ENCODE data around the gene DHRS4. TPM values are rescaled to one million over a fixed set of nuclear protein-coding genes. Genes with fewer than 3 reads are reported as not detected.

The DHRS4 gene
- total and polyA plus RNA-seq, 2 donors from 2014 or later, result 23.4 to 247 TPM

DNA sequence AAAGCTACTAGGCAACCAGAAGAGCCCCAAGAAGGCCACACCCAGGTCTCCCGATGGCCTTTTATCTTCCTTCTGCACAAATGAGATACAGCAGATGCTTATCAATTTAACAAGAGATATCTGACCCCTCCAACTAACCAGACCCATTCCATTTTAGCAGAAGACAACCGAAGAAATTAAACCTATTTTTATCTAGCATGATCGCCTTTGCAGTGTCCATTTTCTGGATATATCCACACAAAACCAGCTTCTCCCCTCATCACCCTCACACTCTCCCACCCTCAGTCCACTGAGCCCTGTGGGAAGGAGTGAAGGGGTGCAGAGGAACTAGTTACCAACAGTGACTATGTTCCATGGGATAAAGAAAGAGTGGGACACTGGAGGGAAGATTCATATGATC is 20.9 kb upstream of the DHRS4 start:
- no peak for DNase-seq
- H3K27me3 ChIP-seq (ENCODE audit: control insufficient read depth, insufficient read depth, low read length), result no peaks in the 10 kb centered on the region
- H3K9ac ChIP-seq (ENCODE audit: low read length in 3 of 3), result no peak overlapping the region
- no peak for FAIRE-seq
- TF ChIP-seq, protein P1, sequence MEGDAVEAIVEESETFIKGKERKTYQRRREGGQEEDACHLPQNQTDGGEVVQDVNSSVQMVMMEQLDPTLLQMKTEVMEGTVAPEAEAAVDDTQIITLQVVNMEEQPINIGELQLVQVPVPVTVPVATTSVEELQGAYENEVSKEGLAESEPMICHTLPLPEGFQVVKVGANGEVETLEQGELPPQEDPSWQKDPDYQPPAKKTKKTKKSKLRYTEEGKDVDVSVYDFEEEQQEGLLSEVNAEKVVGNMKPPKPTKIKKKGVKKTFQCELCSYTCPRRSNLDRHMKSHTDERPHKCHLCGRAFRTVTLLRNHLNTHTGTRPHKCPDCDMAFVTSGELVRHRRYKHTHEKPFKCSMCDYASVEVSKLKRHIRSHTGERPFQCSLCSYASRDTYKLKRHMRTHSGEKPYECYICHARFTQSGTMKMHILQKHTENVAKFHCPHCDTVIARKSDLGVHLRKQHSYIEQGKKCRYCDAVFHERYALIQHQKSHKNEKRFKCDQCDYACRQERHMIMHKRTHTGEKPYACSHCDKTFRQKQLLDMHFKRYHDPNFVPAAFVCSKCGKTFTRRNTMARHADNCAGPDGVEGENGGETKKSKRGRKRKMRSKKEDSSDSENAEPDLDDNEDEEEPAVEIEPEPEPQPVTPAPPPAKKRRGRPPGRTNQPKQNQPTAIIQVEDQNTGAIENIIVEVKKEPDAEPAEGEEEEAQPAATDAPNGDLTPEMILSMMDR (IDR thresholded peaks at IDR 0.05; ENCODE audit: borderline replicate concordance, extremely low read depth, insufficient read depth), result no peak
- peak overlapping the region; percentile 3 to 82 for H3K27ac ChIP-seq (ENCODE audit: low read depth in 2 of 2, low read length in 2 of 2)
- no peaks in the 10 kb centered on the region for H3K9me3 ChIP-seq (ENCODE audit: control insufficient read depth in 2 of 3, insufficient read depth in 1 of 3, low read length in 3 of 3)
- H3K4me1 ChIP-seq (ENCODE audit: control insufficient read depth in 2 of 3, insufficient read depth in 2 of 3, low read depth in 1 of 3, low read length in 3 of 3), result peaks cover 16 to 41% (median 16%) of the 10 kb centered on the region in 3 donors
- intact Hi-C loops (cut with DNase I), result loop anchor here (10.0 kb wide), 1 partner anchor 298 kb away; the partner anchor contains the start of gene DHRS2
- H3K4me3 ChIP-seq (ENCODE audit: low read length in 3 of 3), result no peak overlapping the region
- no peaks in the 10 kb centered on the region for H3K36me3 ChIP-seq (ENCODE audit: control insufficient read depth in 2 of 3, insufficient read depth in 3 of 3, low read length in 3 of 3)

DNA sequence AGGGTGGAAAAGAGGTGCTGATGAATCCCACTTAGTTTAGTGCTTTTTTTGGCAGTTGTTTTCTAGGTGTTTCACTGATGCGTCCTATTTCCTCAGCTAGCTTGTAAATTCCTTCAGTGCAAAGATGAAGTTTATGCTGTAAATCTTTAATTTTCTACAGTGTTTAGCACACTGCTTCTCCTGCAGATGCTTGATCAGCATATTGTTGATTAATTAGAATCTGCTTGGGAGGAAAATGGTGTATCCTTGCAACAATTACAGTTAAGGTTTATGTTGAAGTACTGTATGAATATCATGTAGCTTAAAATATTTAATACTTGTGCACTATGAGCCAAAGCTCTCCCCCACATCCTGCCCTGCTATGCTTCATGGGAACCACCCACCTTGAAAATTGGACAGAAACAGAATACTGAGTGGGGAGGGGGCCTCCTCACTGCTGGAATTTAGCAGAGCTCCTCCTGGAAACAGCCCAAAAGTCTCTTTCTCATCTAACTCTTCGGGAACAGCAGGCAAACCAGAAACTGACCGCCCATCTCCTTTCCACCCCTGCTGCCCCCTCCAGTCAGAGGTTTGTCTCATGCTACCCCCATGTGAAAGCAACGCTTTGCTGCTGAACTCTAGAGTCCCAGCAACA is 20.3 kb upstream of the DHRS4 start:
- H3K9me3 ChIP-seq (ENCODE audit: control insufficient read depth in 2 of 3, insufficient read depth in 1 of 3, low read length in 3 of 3), result no peaks in the 10 kb centered on the region
- H3K4me1 ChIP-seq (ENCODE audit: control insufficient read depth in 2 of 3, insufficient read depth in 2 of 3, low read depth in 1 of 3, low read length in 3 of 3), result peaks cover 16 to 41% (median 16%) of the 10 kb centered on the region in 3 donors
- H3K4me3 ChIP-seq (ENCODE audit: low read length in 3 of 3), result no peak overlapping the region
- H3K9ac ChIP-seq (ENCODE audit: low read length in 3 of 3), result no peak overlapping the region
- H3K36me3 ChIP-seq (ENCODE audit: control insufficient read depth in 2 of 3, insufficient read depth in 3 of 3, low read length in 3 of 3), result no peaks in the 10 kb centered on the region
- intact Hi-C loops (cut with DNase I), result loop anchor here (10.0 kb wide), 1 partner anchor 298 kb away; the partner anchor contains the start of gene DHRS2
- TF ChIP-seq, protein P1 (IDR thresholded peaks at IDR 0.05; ENCODE audit: borderline replicate concordance, extremely low read depth, insufficient read depth), result no peak
- peak overlapping the region in 1 of 2 donors; percentile 68 for H3K27ac ChIP-seq (ENCODE audit: low read depth in 2 of 2, low read length in 2 of 2)
- DNase-seq, result peak in 3 of 5 donors; percentile 29 to 70 (median 34)
- FAIRE-seq, result no peak
- H3K27me3 ChIP-seq (ENCODE audit: control insufficient read depth, insufficient read depth, low read length), result no peaks in the 10 kb centered on the region

DNA sequence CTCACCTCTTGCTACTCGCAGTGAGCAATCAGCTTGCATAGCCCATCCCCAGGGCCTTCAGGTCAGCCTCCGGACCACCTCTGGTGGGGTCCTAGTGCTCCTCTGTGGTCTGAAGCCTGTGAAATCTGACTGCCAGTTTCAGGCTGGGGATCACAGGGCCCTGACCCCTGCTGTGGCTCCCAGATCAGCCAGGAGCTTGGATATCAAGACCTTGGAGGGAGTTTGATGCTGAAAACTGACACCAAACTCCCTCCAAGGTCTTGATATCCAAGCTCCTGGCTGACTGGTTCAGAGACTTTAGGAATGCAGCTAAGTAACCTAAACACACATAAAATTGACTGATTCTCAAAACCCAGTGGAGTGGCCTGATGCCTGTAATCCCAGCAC is 19.8 kb upstream of the DHRS4 start:
- TF ChIP-seq, protein P1 (IDR thresholded peaks at IDR 0.05; ENCODE audit: borderline replicate concordance, extremely low read depth, insufficient read depth), result no peak
- Histone ChIP-seq H3K36me3 (ENCODE audit: control insufficient read depth in 2 of 3, insufficient read depth in 3 of 3, low read length in 3 of 3) (no peaks in the 10 kb centered on the region), H3K27ac (ENCODE audit: low read depth in 2 of 2, low read length in 2 of 2) (peak overlapping the region in 1 of 2 donors; percentile 68), H3K4me1 (ENCODE audit: control insufficient read depth in 2 of 3, insufficient read depth in 2 of 3, low read depth in 1 of 3, low read length in 3 of 3) (peaks cover 16 to 41% (median 16%) of the 10 kb centered on the region in 3 donors), H3K4me3 (ENCODE audit: low read length in 3 of 3) (no peak overlapping the region), H3K9ac (ENCODE audit: low read length in 3 of 3) (no peak overlapping the region), H3K9me3 (ENCODE audit: control insufficient read depth in 2 of 3, insufficient read depth in 1 of 3, low read length in 3 of 3) (no peaks in the 10 kb centered on the region), H3K27me3 (ENCODE audit: control insufficient read depth, insufficient read depth, low read length) (no peaks in the 10 kb centered on the region)
- DNase-seq (peak in 4 of 5 donors; percentile 82 to 90 (median 86)), FAIRE-seq (no peak)
- intact Hi-C loops (cut with DNase I), result loop anchor here (10.0 kb wide), 1 partner anchor 299 kb away; the partner anchor contains the start of gene DHRS2
